ENCODE results near the gene TEX101. TPM values are rescaled to one million over a fixed set of nuclear protein-coding genes. Genes with fewer than 3 reads are reported as not detected.

The TEX101 gene
- total RNA-seq, 1 donor = not detected

GRCh38 chr19:43423779-43424178 lies 9.1 kb downstream of the TEX101 start:
- TF ChIP-seq CTCF (IDR thresholded peaks at IDR 0.05; ENCODE audit: extremely low read depth, low read depth, low read length) = no peak
- H3K27ac ChIP-seq (ENCODE audit: low read depth, low read length) = no peak overlapping the region
- no peaks in the 10 kb centered on the region for H3K4me1 ChIP-seq (ENCODE audit: insufficient read depth, low read length)
- H3K36me3 ChIP-seq (ENCODE audit: insufficient read depth, low read length) = no peaks in the 10 kb centered on the region
- peaks cover 8% of the 10 kb centered on the region for H3K27me3 ChIP-seq (ENCODE audit: insufficient read depth, low read length)
- DNase-seq (ENCODE audit: insufficient read length, low spot score, missing footprints) = no peak
- no peak overlapping the region for H3K4me2 ChIP-seq (ENCODE audit: insufficient read depth, low read length)
- H3K4me3 ChIP-seq (ENCODE audit: insufficient read depth, low read length) = no peak overlapping the region
- no peaks in the 10 kb centered on the region for H3K9me3 ChIP-seq (ENCODE audit: low read depth, low read length)
- H3K79me2 ChIP-seq (ENCODE audit: insufficient read depth, low read length) = no peaks in the 10 kb centered on the region
- no peaks in the 10 kb centered on the region for H4K20me1 ChIP-seq (ENCODE audit: insufficient read depth, low read length)
- no peak overlapping the region for H2AFZ ChIP-seq (ENCODE audit: low read length)

GRCh38 chr19:43425567-43426392 lies 11.1 kb downstream of the TEX101 start:
- H3K79me2 ChIP-seq (ENCODE audit: insufficient read depth, low read length) = no peaks in the 10 kb centered on the region
- peak; percentile 49 for TF ChIP-seq CTCF (IDR thresholded peaks at IDR 0.05; ENCODE audit: extremely low read depth, low read depth, low read length)
- no peaks in the 10 kb centered on the region for H3K9me3 ChIP-seq (ENCODE audit: low read depth, low read length)
- H3K27me3 ChIP-seq (ENCODE audit: insufficient read depth, low read length) = peaks cover 5% of the 10 kb centered on the region
- peak overlapping the region; percentile 12 for H3K4me2 ChIP-seq (ENCODE audit: insufficient read depth, low read length)
- H3K36me3 ChIP-seq (ENCODE audit: insufficient read depth, low read length) = no peaks in the 10 kb centered on the region
- no peaks in the 10 kb centered on the region for H3K4me1 ChIP-seq (ENCODE audit: insufficient read depth, low read length)
- H3K27ac ChIP-seq (ENCODE audit: low read depth, low read length) = no peak overlapping the region
- no peak overlapping the region for H3K4me3 ChIP-seq (ENCODE audit: insufficient read depth, low read length)
- H4K20me1 ChIP-seq (ENCODE audit: insufficient read depth, low read length) = no peaks in the 10 kb centered on the region
- no peak for DNase-seq (ENCODE audit: insufficient read length, low spot score, missing footprints)
- H2AFZ ChIP-seq (ENCODE audit: low read length) = peak overlapping the region; percentile 66

- no peak for TF ChIP-seq CTCF (IDR thresholded peaks at IDR 0.05; ENCODE audit: extremely low read depth, low read depth, low read length)
- no peak for DNase-seq (ENCODE audit: insufficient read length, low spot score, missing footprints)
- H3K27me3 ChIP-seq (ENCODE audit: insufficient read depth, low read length) = peaks cover 2% of the 10 kb centered on the region
- no peaks in the 10 kb centered on the region for H3K9me3 ChIP-seq (ENCODE audit: low read depth, low read length)
- H3K4me1 ChIP-seq (ENCODE audit: insufficient read depth, low read length) = no peaks in the 10 kb centered on the region
- no peak overlapping the region for H2AFZ ChIP-seq (ENCODE audit: low read length)
- no peaks in the 10 kb centered on the region for H3K36me3 ChIP-seq (ENCODE audit: insufficient read depth, low read length)
- no peaks in the 10 kb centered on the region for H3K79me2 ChIP-seq (ENCODE audit: insufficient read depth, low read length)
- H3K4me3 ChIP-seq (ENCODE audit: insufficient read depth, low read length) = no peak overlapping the region
- H3K4me2 ChIP-seq (ENCODE audit: insufficient read depth, low read length) = no peak overlapping the region
- H4K20me1 ChIP-seq (ENCODE audit: insufficient read depth, low read length) = no peaks in the 10 kb centered on the region
- H3K27ac ChIP-seq (ENCODE audit: low read depth, low read length) = no peak overlapping the region
Observed at GRCh38 chr19:43429395-43429794, 14.7 kb downstream of the TEX101 start.

- Histone ChIP-seq H3K27ac (ENCODE audit: low read depth, low read length) (no peak overlapping the region), H3K27me3 (ENCODE audit: insufficient read depth, low read length) (peaks cover 6% of the 10 kb centered on the region), H3K36me3 (ENCODE audit: insufficient read depth, low read length) (no peaks in the 10 kb centered on the region), H2AFZ (ENCODE audit: low read length) (no peak overlapping the region), H3K4me2 (ENCODE audit: insufficient read depth, low read length) (no peak overlapping the region), H3K9me3 (ENCODE audit: low read depth, low read length) (no peaks in the 10 kb centered on the region), H3K79me2 (ENCODE audit: insufficient read depth, low read length) (no peaks in the 10 kb centered on the region), H3K4me3 (ENCODE audit: insufficient read depth, low read length) (no peak overlapping the region), H4K20me1 (ENCODE audit: insufficient read depth, low read length) (no peaks in the 10 kb centered on the region), H3K4me1 (ENCODE audit: insufficient read depth, low read length) (no peaks in the 10 kb centered on the region)
- no peak for DNase-seq (ENCODE audit: insufficient read length, low spot score, missing footprints)
- TF ChIP-seq CTCF (IDR thresholded peaks at IDR 0.05; ENCODE audit: extremely low read depth, low read depth, low read length) = no peak
Observed at GRCh38 chr19:43430142-43430710, 15.5 kb downstream of the TEX101 start.
